Suprapubic skin (tissue), 4 donors: ENCODE measurements around the gene FAT3.

ENCODE experiments used
- CTCF ChIP-seq, 2 donors: fragments of 200-600 bp in 1 of 2; fragments of 450-650 bp in 1 of 2; sonication (generic) in 1 of 2; IDR thresholded peaks; one replicate each; pipeline ENCODE4 v1.5.1; 2016 to 2019; ENCODE audit warnings: antibody characterized with exemption in 2 of 2, mild to moderate bottlenecking in 1 of 2, moderate library complexity in 1 of 2
- EP300 ChIP-seq: sonication (generic); formaldehyde crosslinking; IDR thresholded peaks from one replicate; pipeline ENCODE4 v1.6.1; 2017; ENCODE audit warnings: antibody characterized with exemption
- POLR2A ChIP-seq, 2 donors: fragments of 450-650 bp; IDR thresholded peaks; one replicate each; pipeline ENCODE4 v1.6.1; 2017; ENCODE audit warnings: antibody characterized with exemption in 2 of 2, mild to moderate bottlenecking in 2 of 2, moderate library complexity in 2 of 2
- POLR2AphosphoS5 ChIP-seq, 3 donors: sonication (generic); formaldehyde crosslinking; IDR thresholded peaks; one replicate each; pipeline ENCODE4 v1.6.1; 2017; ENCODE audit warnings: antibody characterized with exemption in 3 of 3

GRCh38 chr11:92245700-92246271 lies 21.2 kb downstream of the FAT3 start:
- no peak for TF ChIP-seq POLR2A (IDR thresholded peaks at IDR 0.05)
- TF ChIP-seq CTCF (IDR thresholded peaks at IDR 0.05) = no peak
- no peak for TF ChIP-seq EP300
- TF ChIP-seq POLR2AphosphoS5 (IDR thresholded peaks at IDR 0.05) = no peak
